GM12872 (cell line): ENCODE measurements around the gene GMEB2.

Experiments used
- TF ChIP-seq, protein P1 (sequence below): IDR thresholded peaks from 3 replicates; pipeline ENCODE4 v1.5.1; 2011; ENCODE audit warnings: low read depth, mild to moderate bottlenecking, low read length, moderate library complexity; ENCODE audit not compliant: insufficient read depth

GMEB2 gene

DNA sequence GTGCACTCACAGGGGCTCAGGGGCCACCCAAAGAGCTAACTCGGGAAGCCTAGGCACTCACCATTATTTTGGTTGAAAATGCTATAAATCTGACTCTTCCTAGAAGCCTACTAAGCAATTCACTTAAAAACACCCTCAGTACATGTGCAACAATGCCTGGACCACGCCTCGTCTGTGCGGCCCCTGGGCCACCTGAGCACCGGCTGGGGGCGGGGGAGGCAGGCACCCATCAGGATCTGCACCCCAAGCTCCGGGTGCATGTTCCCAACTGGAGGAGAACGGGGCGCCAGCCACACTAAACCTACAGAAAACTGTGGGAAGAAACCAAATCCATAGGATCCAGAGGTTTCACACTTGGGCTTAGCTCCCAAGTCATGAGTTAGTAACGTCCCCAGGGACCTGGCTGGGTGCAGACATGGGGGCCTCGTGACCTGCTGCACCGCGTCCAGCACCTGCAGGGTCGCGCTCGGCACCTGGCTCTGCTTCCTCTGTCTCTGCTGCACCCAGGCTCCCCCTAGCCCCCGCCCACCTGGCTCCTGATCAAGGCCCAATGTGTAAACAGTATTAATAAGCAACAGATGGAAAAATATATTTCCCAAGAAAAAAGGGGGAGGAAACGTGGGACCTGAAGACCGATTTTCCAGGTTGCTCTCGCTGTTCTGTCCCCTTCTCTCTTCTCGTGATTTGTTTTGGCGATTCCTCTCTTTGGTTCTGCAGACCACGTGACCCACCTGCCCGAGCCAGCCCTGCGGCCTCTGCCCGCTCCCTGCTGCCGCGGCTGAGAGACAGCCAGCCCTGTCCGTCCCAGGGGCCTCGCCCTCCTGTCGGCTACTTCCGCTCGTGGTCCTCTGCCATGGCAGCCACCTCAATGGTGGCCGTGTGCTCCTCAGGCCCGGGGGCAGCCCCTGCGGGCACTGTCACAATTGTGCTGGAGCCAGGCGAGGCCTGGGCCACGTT is 37.4 kb downstream of the GMEB2 start:
- TF ChIP-seq, protein P1, sequence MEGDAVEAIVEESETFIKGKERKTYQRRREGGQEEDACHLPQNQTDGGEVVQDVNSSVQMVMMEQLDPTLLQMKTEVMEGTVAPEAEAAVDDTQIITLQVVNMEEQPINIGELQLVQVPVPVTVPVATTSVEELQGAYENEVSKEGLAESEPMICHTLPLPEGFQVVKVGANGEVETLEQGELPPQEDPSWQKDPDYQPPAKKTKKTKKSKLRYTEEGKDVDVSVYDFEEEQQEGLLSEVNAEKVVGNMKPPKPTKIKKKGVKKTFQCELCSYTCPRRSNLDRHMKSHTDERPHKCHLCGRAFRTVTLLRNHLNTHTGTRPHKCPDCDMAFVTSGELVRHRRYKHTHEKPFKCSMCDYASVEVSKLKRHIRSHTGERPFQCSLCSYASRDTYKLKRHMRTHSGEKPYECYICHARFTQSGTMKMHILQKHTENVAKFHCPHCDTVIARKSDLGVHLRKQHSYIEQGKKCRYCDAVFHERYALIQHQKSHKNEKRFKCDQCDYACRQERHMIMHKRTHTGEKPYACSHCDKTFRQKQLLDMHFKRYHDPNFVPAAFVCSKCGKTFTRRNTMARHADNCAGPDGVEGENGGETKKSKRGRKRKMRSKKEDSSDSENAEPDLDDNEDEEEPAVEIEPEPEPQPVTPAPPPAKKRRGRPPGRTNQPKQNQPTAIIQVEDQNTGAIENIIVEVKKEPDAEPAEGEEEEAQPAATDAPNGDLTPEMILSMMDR: no peak

DNA sequence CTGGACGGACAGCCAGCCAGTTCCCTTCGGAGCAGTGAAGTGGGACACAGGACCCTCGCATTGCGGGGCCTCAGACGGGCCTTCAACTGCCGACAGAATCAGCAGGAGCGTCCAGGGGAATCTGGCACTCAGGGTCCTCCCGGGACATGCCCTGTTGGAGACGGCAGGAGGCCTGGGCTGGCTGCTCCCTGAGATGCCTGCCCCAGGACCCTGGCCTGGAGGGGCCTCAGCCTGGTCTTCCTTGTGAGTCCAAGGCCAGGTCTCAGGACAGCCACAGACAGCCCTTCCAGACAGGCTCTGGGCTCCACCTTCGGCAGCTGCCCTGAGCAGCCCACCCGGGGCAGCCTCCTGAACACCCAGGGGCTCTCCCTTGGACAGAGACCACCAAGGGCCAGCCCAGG is 38.3 kb downstream of the GMEB2 start:
- TF ChIP-seq, protein P1: no peak

DNA sequence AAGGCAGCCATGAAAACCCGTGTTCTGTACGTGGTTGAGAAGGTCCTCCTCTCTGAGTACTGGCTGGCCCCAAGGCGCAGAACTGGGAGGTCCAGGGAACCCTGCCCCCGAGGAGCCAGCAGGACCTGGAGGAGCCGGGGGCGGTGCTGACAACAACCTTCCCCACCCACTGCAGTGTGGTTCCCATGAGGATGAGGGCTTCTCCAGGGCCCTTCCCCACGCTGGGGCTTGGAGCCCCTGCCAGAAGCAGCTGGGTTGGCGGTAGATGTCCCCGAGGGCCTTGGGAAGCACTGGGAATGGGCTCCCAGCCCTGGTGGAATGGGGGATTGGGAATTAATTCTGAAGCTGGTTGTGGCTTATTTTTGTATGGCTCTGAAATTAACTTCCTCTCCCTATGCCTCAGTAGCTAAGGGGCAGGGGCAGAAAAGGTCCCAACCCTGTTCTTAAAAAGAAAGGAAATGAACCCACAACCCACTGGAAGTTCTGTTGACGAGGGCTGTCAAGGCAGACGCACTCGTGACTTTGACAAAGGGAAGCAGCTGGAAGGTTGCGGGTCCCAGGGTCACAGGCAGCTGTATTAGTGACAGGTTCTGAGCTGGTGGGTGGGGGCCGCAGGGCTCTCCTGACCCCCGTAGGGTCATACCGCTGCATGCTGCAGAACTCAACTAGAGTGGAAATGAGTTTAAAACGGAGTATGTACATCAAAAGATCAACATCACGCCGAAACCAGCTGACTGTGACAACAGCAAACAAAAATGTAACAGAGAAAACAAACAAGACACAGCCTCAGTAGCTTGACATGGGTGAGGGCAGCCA is 38.9 kb downstream of the GMEB2 start:
- TF ChIP-seq, protein P1: no peak

DNA sequence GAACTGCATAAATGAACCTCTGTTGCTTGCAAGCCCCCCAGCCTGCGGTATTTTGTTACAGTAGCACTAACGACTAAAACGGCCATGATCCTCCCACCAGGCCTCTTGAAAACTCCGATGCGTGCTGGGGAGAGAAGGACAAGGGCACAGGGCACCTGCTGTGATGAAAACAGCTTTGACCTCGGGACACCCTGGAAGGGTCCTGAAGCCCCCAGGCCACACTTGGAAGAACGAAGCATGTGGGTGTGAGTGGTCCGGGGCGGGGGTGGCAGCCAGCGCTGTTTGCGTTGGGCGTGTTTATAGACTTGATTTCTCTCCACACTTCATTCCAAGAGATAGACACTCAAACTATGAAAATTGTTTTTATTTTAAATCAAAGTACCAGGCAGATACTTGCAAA is 39.6 kb downstream of the GMEB2 start:
- TF ChIP-seq, protein P1: no peak

DNA sequence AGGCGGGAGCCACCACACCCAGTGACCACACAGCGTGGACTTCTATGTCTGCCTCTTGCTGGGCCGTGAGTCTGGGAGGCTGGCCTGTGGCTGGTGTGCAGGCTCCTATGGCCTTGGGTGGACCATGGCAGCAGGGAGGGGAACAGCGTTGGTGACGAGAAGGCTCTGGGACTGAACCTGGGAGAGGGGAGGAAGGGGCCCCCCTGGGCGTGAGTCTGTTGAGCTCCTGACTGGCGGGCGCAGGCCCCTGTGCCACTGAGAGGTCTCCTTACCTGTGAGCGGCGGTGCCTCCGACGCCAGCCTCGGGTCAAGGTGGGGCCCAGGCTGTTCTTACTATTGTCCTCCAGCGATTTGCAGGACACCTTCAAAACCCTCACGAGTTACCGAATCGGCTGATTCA is 40.1 kb downstream of the GMEB2 start:
- TF ChIP-seq, protein P1: no peak

DNA sequence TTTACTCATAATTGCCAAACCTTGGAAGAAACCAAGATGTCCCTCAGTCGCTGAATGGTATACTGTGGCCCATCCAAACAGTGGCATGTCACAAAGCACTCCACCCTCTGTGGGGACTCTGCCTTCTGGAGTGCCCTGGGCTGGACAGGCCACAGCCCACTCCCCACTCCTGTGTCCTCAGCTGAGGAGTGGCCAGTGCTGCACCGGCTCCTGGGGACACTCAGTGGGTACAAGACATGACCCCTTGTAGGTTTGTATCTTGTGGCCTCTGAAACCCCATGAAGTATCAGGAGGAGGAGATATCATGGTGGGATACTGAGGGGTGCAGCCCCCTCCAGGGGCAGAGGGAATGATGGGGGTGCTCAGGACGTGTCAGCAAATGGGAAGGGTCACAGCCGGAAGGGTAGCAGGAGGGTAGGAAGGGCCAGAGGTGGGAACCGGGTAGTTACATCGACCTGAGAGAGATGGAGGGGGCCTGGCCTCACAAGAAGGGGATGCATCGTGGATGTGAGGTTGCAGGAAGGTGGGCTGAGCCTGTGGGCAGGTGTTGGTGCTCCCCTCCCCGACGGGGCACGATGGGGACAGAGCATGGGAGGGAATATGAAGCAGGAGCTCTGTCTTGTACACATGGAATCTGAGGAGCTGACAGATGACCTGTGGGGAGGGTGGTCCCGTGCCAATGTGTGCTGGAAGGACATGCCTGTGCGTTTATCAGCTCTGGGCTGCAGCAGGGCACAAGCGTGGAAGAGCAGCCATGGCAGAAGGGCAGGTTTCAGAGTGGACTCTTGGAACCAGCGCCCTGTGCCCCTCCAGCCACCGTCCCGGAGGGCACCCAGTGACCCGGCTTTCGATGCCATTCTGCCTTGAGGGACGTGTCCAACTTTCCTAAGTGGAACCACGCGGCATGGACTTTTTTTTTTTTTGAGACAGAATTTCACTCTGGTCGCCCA is 41.0 kb downstream of the GMEB2 start:
- TF ChIP-seq, protein P1: no peak
